Cardiac septum (tissue), 1 donor: Measurements from ENCODE around the gene MAK. TPM values are rescaled to one million over a fixed set of nuclear protein-coding genes. Genes with fewer than 3 reads are reported as not detected.
"Not testable (repeated sequence)": the region's sequence is repeated elsewhere in the genome, so short reads cannot be mapped to it uniquely, and the experiment has no call there.

Experiments used
- DNase-seq: peaks from one replicate; pipeline ENCODE4 v3.0.0-alpha.2; 2020; ENCODE audit warnings: low spot score
- intact Hi-C: fragments of 100-400 bp; cut with DNase I; formaldehyde crosslinking; loops from one replicate; pipeline ENCODE4 v1.14.0; 2022
- total RNA-seq: library from RNA; stranded (reverse); fragmentation: NEBNext Ultra II Directional; extraction: Animal tissue kit (Norgen Biotek cat#: 25700); gene quantifications from one replicate; pipeline ENCODE4 v1.2.1, GENCODE V29; 2021
- donor health status: DM: no; HTN: no; CAD: no.

Gene MAK
- total RNA-seq, 1 donor from 2014 or later, result 0.08 TPM

GRCh38 chr6:10800810-10801209 is 37.5 kb downstream of the MAK start:
- intact Hi-C loops, result loop anchor here (2.0 kb wide), 1 partner anchor 322 kb away; no protein-coding TSS in a partner anchor
- no peak for DNase-seq

GRCh38 chr6:10794239-10794638 is 44.1 kb downstream of the MAK start:
- no peak for DNase-seq
- intact Hi-C loops, result no loop called here

GRCh38 chr6:10793695-10794094 is 44.6 kb downstream of the MAK start:
- intact Hi-C loops, result no loop called here
- DNase-seq, result no peak

GRCh38 chr6:10793035-10793434 is 45.3 kb downstream of the MAK start:
- DNase-seq, result no peak
- intact Hi-C loops, result no loop called here

GRCh38 chr6:10792101-10792500 is 46.2 kb downstream of the MAK start:
- intact Hi-C loops, result no loop called here
- no peak for DNase-seq

- intact Hi-C loops, result no loop called here
- DNase-seq, result no peak
Observed at GRCh38 chr6:10791673-10792072, 46.7 kb downstream of the MAK start.

- intact Hi-C loops, result no loop called here
- DNase-seq, result no peak
Observed at GRCh38 chr6:10779076-10779475, 59.3 kb downstream of the MAK start.

GRCh38 chr6:10778230-10778629 is 60.1 kb downstream of the MAK start:
- intact Hi-C loops, result no loop called here
- no peak for DNase-seq

- DNase-seq, result no peak
- intact Hi-C loops, result no loop called here
Observed at GRCh38 chr6:10771371-10771894, 66.9 kb downstream of the MAK start.

GRCh38 chr6:10769419-10769818 is 68.9 kb downstream of the MAK start:
- intact Hi-C loops, result no loop called here

GRCh38 chr6:10763006-10763405 is 75.3 kb downstream of the MAK start:
- DNase-seq, result no peak
- intact Hi-C loops, result no loop called here

More at GRCh38 chr6:10769419-10769818, 68.9 kb downstream of the MAK start:
- no peak for DNase-seq

- intact Hi-C loops, result no loop called here
- DNase-seq, result no peak
Observed at GRCh38 chr6:10759884-10760329, 78.4 kb downstream of the MAK start.

GRCh38 chr6:10759312-10759839 is 79.0 kb downstream of the MAK start:
- no peak for DNase-seq
- intact Hi-C loops, result no loop called here

GRCh38 chr6:10756085-10756484 is 82.3 kb downstream of the MAK start:
- no peak for DNase-seq
- intact Hi-C loops, result no loop called here

GRCh38 chr6:10751757-10752156 is 86.6 kb downstream of the MAK start:
- DNase-seq, intact Hi-C loops: not testable (repeated sequence)

- DNase-seq, intact Hi-C loops: not testable (repeated sequence)
Observed at GRCh38 chr6:10750568-10750967, 87.8 kb downstream of the MAK start.

- DNase-seq, result no peak
- intact Hi-C loops, result no loop called here
Observed at GRCh38 chr6:10749734-10750133, 88.6 kb downstream of the MAK start.

GRCh38 chr6:10747251-10747972 is 90.9 kb downstream of the MAK start, which contains the start of gene TMEM14B:
TSS of gene TMEM14B (plus strand) at chr6:10747805. CDS start at chr6:10749246, 1,441 bp downstream.
- intact Hi-C loops, result loop anchor here (1.0 to 2.0 kb wide), 2 partner anchors 24 to 53 kb away; partner anchors contain the start of genes C6orf52, PAK1IP1 and TMEM14C
- peak; percentile 100 for DNase-seq

- intact Hi-C loops, result loop anchor here (1.0 to 2.0 kb wide), 2 partner anchors 24 to 52 kb away; partner anchors contain the start of genes C6orf52, PAK1IP1 and TMEM14C
- no peak for DNase-seq
Observed at GRCh38 chr6:10746915-10747250, 91.5 kb downstream of the MAK start.

GRCh38 chr6:10745116-10745515 is 93.2 kb downstream of the MAK start:
- intact Hi-C loops, result no loop called here
- peak; percentile 35 for DNase-seq

- intact Hi-C loops, result no loop called here
- peak; percentile 51 for DNase-seq
Observed at GRCh38 chr6:10743515-10743914, 94.8 kb downstream of the MAK start.
